SK-MEL-5 (cell line): Measurements from ENCODE around the gene CTAGE15. TPM values are rescaled to one million over a fixed set of nuclear protein-coding genes. Genes with fewer than 3 reads are reported as not detected.
"Not testable (repeated sequence)": the region's sequence is repeated elsewhere in the genome, so short reads cannot be mapped to it uniquely, and the experiment has no call there.

Experiments used
- DNase-seq: peaks from one replicate; pipeline ENCODE4 v3.0.0-alpha.2; 2016; ENCODE audit warnings: low read depth, low spot score
- in situ Hi-C: cut with HindIII; loops from 2 replicates; pipeline ENCODE4 v1.10.0; 2016; ENCODE audit warnings: low sequenced_read_pairs, high pct_unique_total_duplicates, low pct_unique_long_range_greater_than_20kb
- polyA plus RNA-seq, 2 experiments: library from polyadenylated mRNA; depleted of rRNA; stranded (reverse); fragments of >200 nt; gene quantifications; 2 replicates each; pipeline ENCODE4 v1.2.3, GENCODE V29; 2015
- total RNA-seq: library from RNA; depleted of rRNA; stranded (reverse); fragments of >200 nt; shearing (Covaris generic); gene quantifications from 2 replicates; pipeline ENCODE4 v1.2.3, GENCODE V29; 2014; rRNA removed

The CTAGE15 gene, protein sequence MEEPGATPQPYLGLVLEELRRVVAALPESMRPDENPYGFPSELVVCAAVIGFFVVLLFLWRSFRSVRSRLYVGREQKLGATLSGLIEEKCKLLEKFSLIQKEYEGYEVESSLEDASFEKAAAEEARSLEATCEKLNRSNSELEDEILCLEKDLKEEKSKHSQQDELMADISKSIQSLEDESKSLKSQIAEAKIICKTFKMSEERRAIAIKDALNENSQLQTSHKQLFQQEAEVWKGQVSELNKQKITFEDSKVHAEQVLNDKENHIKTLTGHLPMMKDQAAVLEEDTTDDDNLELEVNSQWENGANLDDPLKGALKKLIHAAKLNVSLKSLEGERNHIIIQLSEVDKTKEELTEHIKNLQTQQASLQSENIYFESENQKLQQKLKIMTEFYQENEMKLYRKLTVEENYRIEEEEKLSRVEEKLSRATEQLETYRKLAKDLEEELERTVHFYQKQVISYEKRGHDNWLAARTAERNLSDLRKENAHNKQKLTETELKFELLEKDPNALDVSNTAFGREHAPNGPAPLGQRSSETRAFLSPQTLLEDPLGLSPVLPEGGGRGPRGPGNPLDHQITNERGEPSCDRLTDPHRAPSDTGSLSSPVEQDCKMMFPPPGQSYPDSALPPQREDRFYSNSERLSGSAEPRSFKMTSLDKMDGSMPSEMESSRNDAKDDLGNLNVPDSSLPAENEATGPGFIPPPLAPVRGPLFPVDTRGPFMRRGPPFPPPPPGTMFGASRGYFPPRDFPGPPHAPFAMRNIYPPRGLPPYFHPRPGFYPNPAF
- not detected in 2 replicates for total RNA-seq
- not detected in 2 replicates for polyA plus RNA-seq (2015; cell fraction: cytosol; rRNA removed)
- polyA plus RNA-seq (2015; cell fraction: nucleus; rRNA removed): not detected in 2 replicates

DNA sequence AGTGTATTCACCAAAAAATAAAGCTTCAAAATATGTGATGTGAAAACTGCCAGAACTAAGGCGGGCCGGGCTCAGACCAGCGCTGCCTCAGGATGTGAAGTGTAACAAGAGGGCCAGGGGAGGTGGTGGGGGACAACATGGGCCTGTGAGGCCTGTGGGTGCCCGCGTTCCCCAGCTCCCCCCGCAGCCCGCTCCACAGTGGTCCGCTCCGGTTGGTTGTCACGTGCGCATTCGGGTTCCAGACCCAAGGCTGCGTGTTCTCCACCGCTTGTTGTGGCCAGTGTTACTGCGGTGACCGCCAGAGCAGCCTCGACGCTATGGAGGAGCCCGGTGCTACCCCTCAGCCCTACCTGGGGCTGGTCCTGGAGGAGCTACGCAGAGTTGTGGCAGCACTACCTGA, at the start of gene CTAGE15:
CTAGE15 (plus strand) TSS at position 301 of the 400 bp plus-strand sequence; CDS start at position 318, 17 bp downstream.
- in situ Hi-C loops, DNase-seq: not testable (repeated sequence)

DNA sequence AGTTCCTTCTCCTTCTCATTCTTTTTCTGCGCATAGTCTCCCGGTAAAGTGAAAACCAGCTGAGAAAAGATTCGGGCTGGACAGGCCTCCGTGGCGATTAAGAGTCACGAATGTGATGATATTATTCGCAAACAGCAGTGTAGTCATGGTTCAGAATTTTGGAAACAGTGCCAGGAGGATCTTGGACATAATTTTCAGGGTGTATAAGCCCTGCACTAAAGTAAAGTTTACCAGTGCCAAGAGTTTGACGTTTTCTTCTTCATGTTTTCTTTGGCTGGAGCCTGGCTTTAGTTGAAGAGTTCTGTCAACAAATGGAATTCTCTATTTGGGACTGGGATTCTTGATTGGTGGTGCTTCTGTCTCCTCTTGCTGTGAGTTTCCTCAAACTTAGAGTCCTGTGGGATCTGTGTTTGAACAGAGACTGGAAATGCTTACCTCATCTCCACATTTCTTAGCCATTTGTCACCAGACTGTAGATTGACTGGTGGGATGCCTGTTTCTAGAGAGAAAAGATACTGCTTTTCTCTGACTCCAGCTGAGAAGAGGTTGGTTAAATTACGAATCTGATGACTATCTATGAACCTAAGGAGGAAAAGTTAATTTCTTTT, 49.2 kb upstream of the CTAGE15 start:
- DNase-seq, in situ Hi-C loops: not testable (repeated sequence)

DNA sequence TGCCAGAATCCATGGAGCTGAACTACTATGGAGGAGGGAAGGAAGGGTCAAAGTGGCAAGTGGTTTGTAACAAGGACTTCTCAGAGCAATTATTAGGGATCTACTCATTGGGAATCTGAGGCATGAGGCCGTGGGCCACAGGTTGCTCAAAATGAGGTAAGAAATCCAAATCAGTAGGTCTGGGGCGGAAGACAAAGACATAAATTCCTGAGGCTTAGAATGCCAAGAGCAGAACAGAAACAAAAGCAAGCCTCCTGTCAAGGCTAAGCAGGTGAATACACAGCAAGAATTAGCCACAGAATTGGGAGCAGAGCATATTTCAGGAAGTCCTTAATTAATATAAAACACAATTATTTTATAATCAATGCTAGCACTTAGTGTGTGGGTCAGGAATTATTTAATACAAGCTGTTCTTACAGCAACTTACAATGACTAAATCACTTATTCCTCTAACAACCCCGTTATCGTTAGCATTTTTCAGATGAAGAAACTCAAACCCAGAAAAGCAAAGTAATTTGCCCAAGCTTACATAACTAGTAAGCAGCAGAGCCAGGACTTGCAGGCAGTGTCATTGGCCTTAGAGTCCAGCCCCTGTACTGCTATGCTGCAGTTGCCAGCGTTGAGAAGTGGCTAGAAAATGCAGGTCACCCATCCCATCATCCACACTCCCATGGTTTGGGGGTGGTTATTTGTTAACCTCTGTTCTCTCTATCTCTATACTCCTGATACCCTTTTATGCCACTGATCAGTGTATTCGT, 40.3 kb upstream of the CTAGE15 start:
- DNase-seq, in situ Hi-C loops: not testable (repeated sequence)

DNA sequence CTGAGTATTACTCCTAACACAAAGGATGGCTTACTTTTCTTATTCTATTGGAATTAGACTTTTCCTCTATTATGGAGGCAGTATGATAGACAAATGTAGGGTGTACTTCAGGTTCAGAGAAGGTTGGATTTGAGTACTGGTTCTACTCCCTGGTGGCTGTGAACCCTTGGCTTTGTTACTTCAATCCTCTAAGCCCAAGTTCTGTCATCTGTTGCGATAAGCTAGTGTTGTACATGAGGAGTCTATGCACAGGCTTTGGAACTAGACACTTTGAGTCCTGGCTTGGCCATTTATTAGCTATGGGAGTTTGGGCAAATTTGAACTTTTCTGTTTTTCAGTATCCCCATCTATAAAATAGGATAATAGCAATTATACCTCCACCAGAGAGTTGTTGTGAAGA, 39.7 kb upstream of the CTAGE15 start:
- in situ Hi-C loops, DNase-seq: not testable (repeated sequence)

DNA sequence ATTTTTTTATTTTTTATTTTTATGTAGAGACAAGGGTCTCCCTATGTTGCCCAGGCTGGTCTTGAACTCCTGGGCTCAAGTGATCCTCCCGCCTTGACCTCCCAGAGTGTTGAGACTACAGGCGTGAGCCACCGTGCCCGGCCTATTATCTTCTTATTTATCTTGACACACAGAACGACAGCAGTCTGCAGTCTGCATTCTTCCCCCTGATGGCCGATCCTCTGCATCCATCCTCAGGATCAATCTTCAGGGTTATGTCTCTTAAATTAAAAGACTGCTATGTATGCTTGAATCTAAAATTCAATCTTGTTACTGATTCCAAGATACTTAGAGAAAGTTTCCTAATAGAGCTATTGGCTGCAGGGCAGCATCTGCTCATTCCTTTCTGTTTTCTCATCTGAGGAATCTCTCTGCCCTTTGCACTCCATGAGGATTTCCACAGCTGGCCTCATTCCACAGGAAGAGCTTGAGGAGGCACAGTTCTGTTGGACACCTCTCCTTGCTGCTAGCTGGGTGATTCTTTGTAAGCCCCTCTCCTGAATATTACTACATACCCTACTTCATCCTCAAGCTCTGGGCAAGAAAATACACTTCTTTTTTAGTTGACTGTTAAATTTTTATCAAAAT, 38.3 kb upstream of the CTAGE15 start:
- in situ Hi-C loops, DNase-seq: not testable (repeated sequence)

DNA sequence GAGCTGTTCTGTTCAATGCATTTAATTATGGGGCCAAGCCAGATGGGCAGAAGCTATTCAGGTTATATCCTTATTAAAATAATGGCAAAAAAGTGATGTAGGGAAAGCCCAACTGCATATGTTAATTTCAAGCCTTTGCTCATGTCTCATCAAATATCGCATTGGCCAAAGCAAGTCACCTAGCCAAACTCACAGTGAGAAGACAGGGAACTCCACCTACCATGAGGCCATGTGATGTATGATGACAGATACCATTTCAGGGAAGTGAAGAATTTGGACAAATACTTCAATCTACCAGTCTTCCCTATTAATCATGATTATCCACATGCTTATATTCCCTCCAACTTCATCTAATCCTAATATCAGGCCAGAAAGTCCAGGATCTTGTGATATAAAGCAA, 35.2 kb upstream of the CTAGE15 start:
- in situ Hi-C loops, DNase-seq: not testable (repeated sequence)

DNA sequence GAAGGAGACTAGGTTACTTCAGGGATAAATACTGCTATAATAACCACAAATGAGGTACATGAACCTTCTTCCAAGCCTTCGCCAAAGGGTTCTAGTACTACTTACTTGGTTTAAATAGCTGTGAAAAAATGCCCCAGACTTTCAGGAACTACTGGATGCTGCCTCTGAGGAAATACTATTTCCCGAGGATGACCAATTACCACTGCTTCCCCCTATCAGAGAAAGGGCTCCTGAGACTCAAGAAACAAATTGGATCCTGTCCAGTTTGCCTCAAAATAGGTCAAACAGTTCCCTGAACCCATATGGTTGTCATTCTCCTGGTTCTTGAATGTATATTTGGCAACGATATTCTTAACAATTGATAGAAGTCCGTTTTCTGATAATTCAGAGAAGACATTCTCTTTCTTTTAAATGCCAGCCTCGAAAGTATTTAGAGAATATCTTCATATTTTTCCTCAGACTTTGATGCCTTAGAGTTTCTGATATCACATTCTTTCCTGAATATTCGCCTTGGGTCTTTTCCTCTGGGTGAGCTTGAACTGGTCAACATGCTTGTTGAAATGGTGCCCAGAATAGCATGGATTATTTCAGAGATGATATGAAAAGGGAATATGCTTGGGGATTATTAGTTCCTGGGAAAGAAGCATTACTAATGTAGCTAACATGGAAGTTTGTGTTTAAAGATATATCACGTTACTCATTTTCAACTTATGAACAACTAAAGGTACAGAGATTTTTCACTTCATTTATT, 28.1 kb upstream of the CTAGE15 start:
- in situ Hi-C loops, DNase-seq: not testable (repeated sequence)

DNA sequence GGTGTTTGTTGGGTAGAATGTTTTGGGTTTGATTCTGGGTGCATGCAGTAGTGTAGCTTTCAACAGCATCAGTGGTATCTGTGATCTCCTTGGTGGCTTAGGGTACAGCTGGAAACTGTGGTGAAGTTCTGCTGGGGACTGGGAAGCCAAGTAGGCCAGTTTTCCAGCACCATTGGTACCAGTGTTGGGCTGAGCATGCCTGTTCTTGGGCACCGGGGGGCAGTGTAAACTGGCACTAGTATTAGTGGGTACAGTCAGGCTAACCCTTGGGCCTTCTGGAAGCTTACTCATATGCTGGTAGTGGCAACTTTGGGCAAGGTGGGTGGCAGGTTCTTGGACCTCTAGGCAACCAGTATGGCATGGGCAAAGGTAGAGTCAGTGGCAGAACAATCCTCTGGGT, 15.6 kb upstream of the CTAGE15 start:
- DNase-seq, in situ Hi-C loops: not testable (repeated sequence)

DNA sequence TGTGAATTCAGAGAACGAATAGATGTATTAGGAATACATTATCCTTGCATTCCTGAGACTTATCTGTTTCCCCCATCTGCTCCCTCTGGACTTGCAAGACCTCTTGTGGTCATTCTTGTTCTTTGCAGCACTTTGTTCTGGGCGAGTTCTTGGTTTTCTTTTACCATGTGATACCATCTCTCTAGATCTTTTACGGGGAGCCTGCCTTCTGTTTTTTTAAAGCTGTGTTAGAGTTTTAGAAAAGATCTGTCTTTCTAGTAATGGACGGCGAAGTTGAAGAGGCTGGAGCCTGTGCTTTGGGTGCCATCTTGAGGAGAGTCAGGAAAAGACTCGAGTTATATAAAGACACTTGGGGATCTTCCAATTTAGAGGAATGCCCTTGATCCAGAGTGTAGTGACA, 8.3 kb upstream of the CTAGE15 start:
- DNase-seq, in situ Hi-C loops: not testable (repeated sequence)

DNA sequence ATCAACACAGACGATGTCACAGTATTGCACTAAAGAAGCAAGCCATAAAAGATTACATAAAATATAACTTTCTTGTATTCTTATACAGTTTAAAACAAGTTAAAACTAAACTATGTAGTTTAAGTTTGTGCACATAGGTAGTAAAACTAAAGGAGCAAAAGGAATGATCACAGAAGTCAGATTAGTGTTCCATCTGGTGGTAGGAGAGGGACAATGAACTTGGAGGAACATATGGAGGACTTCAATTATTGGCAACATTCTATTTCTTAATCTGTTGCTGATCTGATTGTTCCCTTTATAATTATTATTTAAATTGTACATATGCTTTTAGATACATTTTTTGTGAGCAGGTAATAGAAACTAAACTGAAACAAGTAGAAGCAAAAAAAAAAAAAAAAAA, 5.6 kb upstream of the CTAGE15 start:
- DNase-seq, in situ Hi-C loops: not testable (repeated sequence)

DNA sequence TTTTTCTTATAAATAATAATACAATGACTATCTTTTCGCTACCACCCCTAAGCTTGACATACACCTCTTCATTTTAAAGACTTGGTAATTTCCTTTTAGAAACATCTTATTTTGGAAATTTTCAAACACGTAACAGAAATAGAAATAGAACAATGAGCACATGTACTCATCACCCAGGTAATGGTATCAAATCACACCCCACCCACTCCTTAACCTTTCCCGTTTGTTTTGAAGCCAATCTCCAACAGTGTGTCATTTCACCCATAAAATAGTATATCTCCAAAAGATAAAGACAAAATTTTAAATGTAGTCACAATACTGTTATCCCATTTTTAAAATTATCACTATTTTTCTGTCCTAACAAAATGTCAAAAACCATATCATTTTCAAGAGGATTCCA, 16.6 kb downstream of the CTAGE15 start:
- DNase-seq, in situ Hi-C loops: not testable (repeated sequence)

DNA sequence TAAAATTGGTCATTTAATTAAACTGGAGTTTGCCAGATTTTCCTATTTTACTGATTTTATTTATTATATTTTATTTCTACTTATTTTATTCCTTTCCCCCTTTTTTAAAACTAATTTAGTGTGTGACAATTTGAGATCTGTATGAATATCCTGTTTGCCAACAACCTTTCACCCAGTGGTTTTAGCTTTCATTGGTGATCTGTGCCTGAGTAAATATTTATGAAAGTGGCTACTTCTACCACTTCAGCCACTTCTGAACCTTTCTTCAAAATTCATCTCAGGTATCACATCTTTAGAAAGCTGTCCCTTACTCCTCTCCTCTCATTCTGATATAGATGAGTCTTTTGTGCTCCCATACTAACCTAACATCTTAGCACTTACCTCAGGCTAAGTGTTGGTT, 18.3 kb downstream of the CTAGE15 start:
- DNase-seq, in situ Hi-C loops: not testable (repeated sequence)

DNA sequence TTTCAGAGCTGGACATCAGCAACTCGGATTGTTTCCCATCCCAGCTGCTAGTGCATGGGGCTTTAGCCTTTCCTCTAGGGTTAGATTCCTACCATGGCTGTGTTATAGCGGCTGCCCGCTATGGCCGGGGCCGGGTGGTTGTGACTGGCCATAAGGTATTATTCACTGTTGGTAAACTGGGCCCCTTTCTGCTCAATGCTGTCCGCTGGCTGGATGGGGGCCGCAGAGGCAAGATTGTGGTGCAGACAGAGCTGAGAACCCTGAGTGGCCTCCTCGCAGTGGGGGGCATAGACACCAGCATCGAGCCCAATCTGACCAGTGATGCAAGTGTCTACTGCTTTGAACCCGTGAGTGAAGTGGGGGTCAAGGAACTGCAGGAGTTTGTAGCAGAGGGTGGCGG, 26.5 kb downstream of the CTAGE15 start:
- DNase-seq, in situ Hi-C loops: not testable (repeated sequence)

DNA sequence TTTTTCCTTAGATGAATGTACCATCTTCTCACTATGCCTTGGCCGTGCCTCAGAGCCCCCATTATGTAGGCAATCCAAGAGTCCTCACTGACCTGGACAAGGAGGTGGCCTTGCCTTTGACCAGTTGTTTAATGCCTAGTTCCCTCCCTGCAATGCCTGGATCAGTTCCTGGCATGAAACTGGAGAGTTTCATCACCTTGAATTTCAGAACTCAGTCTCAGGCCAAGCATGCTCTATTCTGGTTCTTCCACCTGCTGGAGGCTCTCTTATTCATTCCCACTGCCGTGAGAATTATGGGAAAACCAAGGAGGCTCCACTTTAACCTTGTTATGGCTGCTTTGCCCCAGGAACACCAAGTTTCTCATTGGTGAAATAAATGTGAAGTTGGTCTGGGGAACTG, 31.9 kb downstream of the CTAGE15 start:
- DNase-seq, in situ Hi-C loops: not testable (repeated sequence)

DNA sequence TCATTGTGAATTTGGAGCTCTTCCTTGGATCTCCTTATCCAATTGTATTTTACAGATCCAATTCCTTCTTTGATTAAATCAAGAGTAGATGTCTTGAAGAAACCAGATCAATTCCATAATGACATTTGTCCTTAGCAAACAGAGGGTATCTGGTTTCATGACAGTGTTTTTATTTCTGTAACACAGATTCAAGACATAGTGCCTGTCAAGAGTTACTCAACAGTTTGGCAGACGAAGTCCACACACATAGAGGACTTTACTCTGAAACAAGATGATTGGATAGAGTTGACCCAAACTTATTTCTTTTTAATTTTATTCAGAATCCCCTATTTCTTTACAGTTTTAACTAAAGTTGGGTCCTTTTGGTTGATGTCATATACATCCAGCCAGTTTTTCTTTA, 34.5 kb downstream of the CTAGE15 start:
- DNase-seq, in situ Hi-C loops: not testable (repeated sequence)

DNA sequence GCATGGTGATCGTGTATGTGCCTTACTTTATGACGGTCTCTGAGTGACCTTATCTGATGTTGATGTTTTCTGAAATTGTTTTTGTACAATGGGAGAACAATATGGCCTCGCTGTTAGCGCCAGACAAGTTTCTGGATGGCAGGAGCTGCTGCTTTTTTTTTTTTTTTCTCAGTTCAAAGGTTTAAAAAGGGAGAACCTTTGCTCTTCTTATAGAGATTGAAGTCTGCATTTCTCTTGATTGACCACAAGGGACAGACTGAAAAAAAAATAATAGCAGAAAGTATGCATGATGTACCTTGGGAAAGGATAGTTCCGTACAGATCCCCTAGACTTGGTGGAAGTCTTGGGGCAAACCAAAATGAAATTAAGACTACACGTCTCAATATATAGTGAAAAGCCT, 43.9 kb downstream of the CTAGE15 start:
- DNase-seq: peak; percentile 43
- in situ Hi-C loops: not testable (repeated sequence)
